AG04450 (cell line): ENCODE measurements around the gene SLC20A1. TPM values are rescaled to one million over a fixed set of nuclear protein-coding genes. Genes with fewer than 3 reads are reported as not detected.

Experiments
- CTCF ChIA-PET: fragments of 300-600, 350-600 bp; formaldehyde crosslinking; extraction: SDS; loops from one replicate; lab custom pipeline; 2022; ENCODE audit warnings: antibody characterized with exemption, inconsistent platforms; lab: Charles Lee
- POLR2A ChIA-PET: fragments of 350-600 bp; formaldehyde crosslinking; extraction: SDS; loops from one replicate; lab custom pipeline; 2021; ENCODE audit warnings: antibody characterized with exemption, inconsistent platforms; lab: Yijun Ruan, JAX
- DNase-seq: peaks from one replicate; pipeline ENCODE4 v3.0.0-alpha.2; 2011; ENCODE audit warnings: low read depth, low spot score
- H3K27ac ChIP-seq: one replicate; pipeline ENCODE4 v1.5.1; 2012; ENCODE audit warnings: low read depth, low read length, control low read depth
- H3K27me3 ChIP-seq: one replicate; pipeline ENCODE4 v1.6.0; 2012; ENCODE audit warnings: low read length; ENCODE audit not compliant: control insufficient read depth, insufficient read depth
- H3K4me3 ChIP-seq: 2 replicates; pipeline ENCODE4 v1.5.1; 2011; ENCODE audit warnings: mild to moderate bottlenecking, low read depth, low read length, control low read depth
- H3K9me3 ChIP-seq: 2 replicates; pipeline ENCODE4 v1.5.1; 2012; ENCODE audit warnings: low read length; ENCODE audit not compliant: control insufficient read depth, insufficient read depth
- CTCF ChIP-seq: IDR thresholded peaks from 2 replicates; pipeline ENCODE4 v1.5.1; 2011; ENCODE audit warnings: low read depth, low read length, control low read depth, inconsistent platforms
- polyA plus RNA-seq: library from polyadenylated mRNA; depleted of rRNA; stranded (reverse); fragments of >200 nt; gene quantifications from 2 replicates; pipeline ENCODE4 v1.2.3, GENCODE V29; 2011

Gene SLC20A1
- polyA plus RNA-seq, 1 experiment = 74.8 TPM

DNA sequence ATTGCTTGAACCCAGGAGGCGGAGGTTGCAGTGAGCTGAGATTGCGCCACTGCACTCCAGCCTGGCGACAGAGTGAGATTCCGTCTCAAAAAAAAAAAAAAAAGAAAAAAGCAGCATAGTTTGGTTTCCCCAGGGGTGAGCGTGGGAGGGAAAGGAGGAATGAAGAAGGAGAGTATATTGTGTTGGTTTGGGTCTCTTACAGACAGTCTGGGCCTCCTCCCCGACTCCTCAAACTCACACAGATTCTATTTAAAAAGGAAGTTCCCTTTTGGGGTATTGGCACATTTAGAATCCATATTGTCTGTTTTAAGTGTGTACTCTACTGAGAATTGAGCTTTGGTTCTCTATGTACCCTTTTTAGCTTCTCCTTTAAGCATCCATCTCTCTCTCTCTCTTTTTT is 27.4 kb upstream of the SLC20A1 start:
- CTCF ChIA-PET = interaction anchor here (0.6 to 1.0 kb wide), 6 partner anchors 19 to 698 kb away, joined by 3 to 9 read pairs (median 4); no protein-coding TSS in a partner anchor
- POLR2A ChIA-PET = interaction anchor here (0.6 to 0.7 kb wide), 2 partner anchors 108 to 723 kb away, joined by 3 to 5 read pairs; no protein-coding TSS in a partner anchor
- H3K27me3 ChIP-seq = no peaks in the 10 kb centered on the region

GRCh38 chr2:112621790-112622527 is 23.8 kb upstream of the SLC20A1 start:
- H3K27ac ChIP-seq = peak overlapping the region; percentile 83
- no peaks in the 10 kb centered on the region for H3K27me3 ChIP-seq
- POLR2A ChIA-PET = interaction anchor here (0.6 to 1.5 kb wide), 3 partner anchors 24 to 86 kb away, joined by 4 to 8 read pairs (median 4); partner anchors contain the start of genes CHCHD5 and SLC20A1
- CTCF ChIA-PET = interaction anchor here (10.7 kb wide), 1 partner anchor 104 kb away, joined by 151 read pairs; no protein-coding TSS in a partner anchor
- DNase-seq = no peak
- H3K4me3 ChIP-seq = no peak overlapping the region
- TF ChIP-seq CTCF = no peak
- no peaks in the 10 kb centered on the region for H3K9me3 ChIP-seq

More for the DNA sequence above, 27.4 kb upstream of the SLC20A1 start:
- DNase-seq = no peak
- Histone ChIP-seq H3K4me3 (no peak overlapping the region), H3K9me3 (no peaks in the 10 kb centered on the region), H3K27ac (no peak overlapping the region)
- no peak for TF ChIP-seq CTCF

GRCh38 chr2:112622528-112622849 is 23.2 kb upstream of the SLC20A1 start:
- H3K9me3 ChIP-seq = no peaks in the 10 kb centered on the region
- peak; percentile 80 for DNase-seq
- ChIA-PET CTCF (interaction anchor here (0.7 to 10.7 kb wide), 3 partner anchors 13 to 104 kb away, joined by 3 to 151 read pairs (median 43); no protein-coding TSS in a partner anchor), POLR2A (interaction anchor here (0.6 to 1.5 kb wide), 3 partner anchors 23 to 86 kb away, joined by 4 to 8 read pairs (median 4); partner anchors contain the start of genes CHCHD5 and SLC20A1)
- H3K4me3 ChIP-seq = no peak overlapping the region
- no peaks in the 10 kb centered on the region for H3K27me3 ChIP-seq
- no peak for TF ChIP-seq CTCF
- peak overlapping the region; percentile 83 for H3K27ac ChIP-seq

GRCh38 chr2:112623913-112624777 is 21.6 kb upstream of the SLC20A1 start:
- H3K27ac ChIP-seq = no peak overlapping the region
- no peak for DNase-seq

More at GRCh38 chr2:112623913-112624777, 21.6 kb upstream of the SLC20A1 start:
- Histone ChIP-seq H3K9me3 (no peaks in the 10 kb centered on the region), H3K27me3 (no peaks in the 10 kb centered on the region), H3K4me3 (no peak overlapping the region)
- no peak for TF ChIP-seq CTCF
- ChIA-PET POLR2A (interaction anchor here (0.6 to 1.3 kb wide), 2 partner anchors 22 to 89 kb away, joined by 4 read pairs; no protein-coding TSS in a partner anchor), CTCF (interaction anchor here (0.6 to 10.7 kb wide), 5 partner anchors 24 to 350 kb away, joined by 4 to 151 read pairs (median 9); no protein-coding TSS in a partner anchor)
